Glutamatergic neuron (in vitro differentiated cells): ENCODE measurements around the gene IL22RA1. TPM values are rescaled to one million over a fixed set of nuclear protein-coding genes. Genes with fewer than 3 reads are reported as not detected.

Experiments
- DNase-seq: peaks from one replicate; pipeline ENCODE4 v3.0.0; 2022
- H3K27ac Mint-ChIP-seq: one replicate; pipeline ENCODE4 v1.8.0; 2020; ENCODE audit warnings: mild to moderate bottlenecking, mixed read lengths, inconsistent platforms; ENCODE audit not compliant: unreplicated experiment
- H3K27me3 Mint-ChIP-seq: one replicate; pipeline ENCODE4 v1.8.0; 2020; ENCODE audit warnings: mild to moderate bottlenecking, moderate library complexity, mixed read lengths, inconsistent platforms; ENCODE audit not compliant: unreplicated experiment
- H3K36me3 Mint-ChIP-seq: one replicate; pipeline ENCODE4 v1.8.0; 2020; ENCODE audit warnings: mild to moderate bottlenecking, mixed read lengths, inconsistent platforms; ENCODE audit not compliant: unreplicated experiment
- H3K4me1 Mint-ChIP-seq: one replicate; pipeline ENCODE4 v1.8.0; 2020; ENCODE audit warnings: mild to moderate bottlenecking, low read depth, mixed read lengths, inconsistent platforms; ENCODE audit not compliant: unreplicated experiment
- H3K4me3 Mint-ChIP-seq: one replicate; pipeline ENCODE4 v1.8.0; 2020; ENCODE audit warnings: mild to moderate bottlenecking, mixed read lengths, inconsistent platforms; ENCODE audit not compliant: unreplicated experiment
- H3K9me3 Mint-ChIP-seq: one replicate; pipeline ENCODE4 v1.8.0; 2020; ENCODE audit warnings: mild to moderate bottlenecking, moderate library complexity, mixed read lengths, inconsistent platforms; ENCODE audit not compliant: unreplicated experiment
- total RNA-seq: library from RNA; stranded (reverse); fragmentation: NEBNext Ultra II Directional; extraction: Animal tissue kit (Norgen Biotek cat#: 25700); gene quantifications from one replicate; pipeline ENCODE4 v1.2.1, GENCODE V29; 2021; ENCODE audit not compliant: unreplicated experiment
- TF ChIP-seq, protein P1 (sequence below): fragments of 200-600 bp; sonication (generic); IDR thresholded peaks from one replicate; pipeline ENCODE4 v1.5.0; 2021; ENCODE audit not compliant: partially characterized antibody, unreplicated experiment

Gene IL22RA1
- total RNA-seq, 1 donor from 2014 or later = not detected

DNA sequence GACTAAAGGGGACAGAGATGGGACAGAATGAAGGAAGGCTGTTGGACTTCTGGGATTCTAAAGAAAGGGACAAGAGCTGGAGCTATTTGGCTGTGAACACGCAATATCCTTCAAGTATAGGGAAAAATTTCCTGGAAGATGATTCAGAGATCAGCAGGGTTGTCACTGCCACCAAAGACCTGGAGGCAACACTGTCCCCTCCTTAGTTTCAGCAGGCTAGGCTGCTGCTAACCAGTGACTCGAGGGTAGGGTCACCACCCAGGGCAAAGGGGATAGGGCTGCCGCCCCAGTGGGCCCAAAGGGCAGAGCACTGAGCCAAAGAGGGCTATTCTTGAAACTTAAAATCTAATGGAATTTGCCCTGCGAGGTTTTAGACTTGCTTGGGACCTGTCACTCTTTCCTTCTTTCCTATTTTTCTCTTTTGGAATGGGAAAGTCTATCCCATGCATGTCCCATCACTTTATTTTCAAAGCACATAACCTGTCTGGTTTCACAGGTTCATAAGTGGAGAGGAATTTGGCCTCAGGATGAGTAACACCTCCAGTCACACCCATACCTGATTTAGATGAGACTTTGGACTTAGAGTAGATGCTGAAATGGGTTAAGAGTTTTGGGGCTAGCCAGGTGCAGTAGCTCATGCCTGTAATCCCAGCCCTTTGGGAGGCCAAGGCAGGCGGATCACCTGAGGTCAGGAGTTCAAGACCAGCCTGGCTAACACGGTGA is 32.3 kb upstream of the IL22RA1 start:
- H3K9me3 Mint-ChIP-seq = no peaks in the 10 kb centered on the region
- no peak overlapping the region for H3K27ac Mint-ChIP-seq
- no peaks in the 10 kb centered on the region for H3K36me3 Mint-ChIP-seq
- TF ChIP-seq, protein P1, sequence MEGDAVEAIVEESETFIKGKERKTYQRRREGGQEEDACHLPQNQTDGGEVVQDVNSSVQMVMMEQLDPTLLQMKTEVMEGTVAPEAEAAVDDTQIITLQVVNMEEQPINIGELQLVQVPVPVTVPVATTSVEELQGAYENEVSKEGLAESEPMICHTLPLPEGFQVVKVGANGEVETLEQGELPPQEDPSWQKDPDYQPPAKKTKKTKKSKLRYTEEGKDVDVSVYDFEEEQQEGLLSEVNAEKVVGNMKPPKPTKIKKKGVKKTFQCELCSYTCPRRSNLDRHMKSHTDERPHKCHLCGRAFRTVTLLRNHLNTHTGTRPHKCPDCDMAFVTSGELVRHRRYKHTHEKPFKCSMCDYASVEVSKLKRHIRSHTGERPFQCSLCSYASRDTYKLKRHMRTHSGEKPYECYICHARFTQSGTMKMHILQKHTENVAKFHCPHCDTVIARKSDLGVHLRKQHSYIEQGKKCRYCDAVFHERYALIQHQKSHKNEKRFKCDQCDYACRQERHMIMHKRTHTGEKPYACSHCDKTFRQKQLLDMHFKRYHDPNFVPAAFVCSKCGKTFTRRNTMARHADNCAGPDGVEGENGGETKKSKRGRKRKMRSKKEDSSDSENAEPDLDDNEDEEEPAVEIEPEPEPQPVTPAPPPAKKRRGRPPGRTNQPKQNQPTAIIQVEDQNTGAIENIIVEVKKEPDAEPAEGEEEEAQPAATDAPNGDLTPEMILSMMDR = no peak
- no peaks in the 10 kb centered on the region for H3K4me1 Mint-ChIP-seq
- no peak for DNase-seq
- peaks cover 4% of the 10 kb centered on the region for H3K27me3 Mint-ChIP-seq
- no peak overlapping the region for H3K4me3 Mint-ChIP-seq

DNA sequence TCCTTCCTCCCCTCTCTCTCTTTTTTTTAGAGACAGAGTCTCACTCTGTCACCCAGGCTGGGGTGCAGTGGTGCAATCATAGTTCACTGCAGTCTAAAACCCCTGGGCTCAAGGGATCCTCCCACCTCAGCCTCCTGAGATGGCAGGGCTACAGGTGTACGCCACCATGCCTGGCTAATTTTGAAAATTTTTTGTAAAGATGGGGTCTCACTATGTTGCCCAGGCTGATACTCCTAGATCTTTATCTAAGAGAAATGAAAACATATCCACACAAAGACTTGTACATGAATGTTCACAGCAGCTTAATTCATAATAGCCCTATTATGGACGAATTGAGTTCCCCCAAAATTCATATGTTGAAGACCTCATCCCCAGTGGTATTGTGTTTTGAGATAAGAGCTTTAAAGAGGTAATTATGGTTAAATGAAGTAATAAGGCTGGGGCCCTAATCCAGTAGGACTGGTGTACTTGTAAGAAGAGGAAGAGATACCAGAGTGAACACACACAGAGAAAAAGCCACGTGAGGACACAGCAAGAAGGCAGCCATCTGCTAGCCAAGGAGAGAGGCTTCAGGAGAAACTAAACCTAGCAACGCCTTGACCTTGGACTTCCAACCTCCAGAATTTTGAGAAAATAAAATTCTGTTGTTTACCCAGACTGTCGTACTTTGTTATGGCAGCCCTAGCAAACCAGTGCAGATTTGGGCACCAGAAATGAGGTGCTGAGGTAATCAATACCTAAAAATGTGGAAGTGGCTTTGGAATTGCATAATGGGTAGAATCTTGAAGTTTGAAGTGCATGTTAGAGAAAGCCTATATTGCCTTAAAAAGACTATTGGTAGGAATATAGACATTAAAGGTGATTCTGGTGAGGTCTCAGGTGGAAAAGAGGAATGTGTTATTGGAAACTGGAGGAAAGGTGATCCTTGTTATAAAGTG is 31.0 kb upstream of the IL22RA1 start:
- no peak for DNase-seq
- Mint-ChIP-seq H3K4me1 (no peaks in the 10 kb centered on the region), H3K36me3 (no peaks in the 10 kb centered on the region), H3K27ac (no peak overlapping the region), H3K27me3 (peaks cover 4% of the 10 kb centered on the region), H3K4me3 (no peak overlapping the region), H3K9me3 (no peaks in the 10 kb centered on the region)
- TF ChIP-seq, protein P1 = no peak

DNA sequence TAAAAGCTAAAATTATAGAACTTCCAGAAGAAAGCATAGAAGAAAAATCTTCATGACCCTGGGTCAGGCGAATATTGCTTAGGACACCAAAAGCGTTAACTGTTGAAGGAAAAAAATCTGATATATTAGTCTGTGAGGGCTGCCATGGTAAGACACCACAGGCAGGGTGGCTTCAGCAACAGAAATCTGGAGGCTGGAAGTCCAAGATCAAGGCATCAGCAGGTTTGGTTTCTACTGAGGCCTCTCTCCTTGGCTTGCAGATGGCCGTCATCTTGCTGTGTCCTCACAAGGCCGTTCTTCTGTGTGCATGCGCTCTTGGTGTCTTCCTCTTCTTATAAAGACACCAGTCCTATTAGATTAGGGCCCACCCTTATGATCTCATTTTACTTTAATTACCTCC is 29.7 kb upstream of the IL22RA1 start:
- DNase-seq = no peak
- no peaks in the 10 kb centered on the region for H3K4me1 Mint-ChIP-seq
- TF ChIP-seq, protein P1 = no peak

DNA sequence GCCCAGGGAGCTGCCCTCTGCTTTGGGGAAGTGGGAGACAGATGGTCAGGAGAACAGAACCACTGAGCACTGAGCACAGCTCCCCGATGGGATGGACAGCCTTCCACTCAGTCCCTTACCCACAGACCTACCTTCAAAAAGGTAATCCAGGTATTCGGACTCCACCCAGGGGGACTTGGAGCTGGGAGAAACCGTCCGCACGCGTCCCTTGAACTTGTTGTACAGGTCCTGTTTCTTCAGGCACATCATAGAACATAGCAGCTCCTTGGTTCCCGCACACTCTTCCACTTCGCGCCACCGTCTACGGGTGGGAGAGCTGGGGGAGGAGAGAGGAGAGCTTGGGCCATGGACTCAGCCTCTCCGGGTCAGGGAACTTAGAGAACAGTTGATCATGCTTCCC is 26.3 kb upstream of the IL22RA1 start:
- TF ChIP-seq, protein P1 = no peak
- Mint-ChIP-seq H3K27ac (no peak overlapping the region), H3K4me3 (no peak overlapping the region), H3K27me3 (peaks cover 2% of the 10 kb centered on the region), H3K4me1 (no peaks in the 10 kb centered on the region), H3K9me3 (no peaks in the 10 kb centered on the region), H3K36me3 (no peaks in the 10 kb centered on the region)
- DNase-seq = no peak

More for the DNA sequence above, 29.7 kb upstream of the IL22RA1 start:
- Mint-ChIP-seq H3K4me3 (no peak overlapping the region), H3K9me3 (no peaks in the 10 kb centered on the region), H3K36me3 (no peaks in the 10 kb centered on the region), H3K27ac (no peak overlapping the region), H3K27me3 (peaks cover 4% of the 10 kb centered on the region)
